ENCODE results near the gene PARD3.

PARD3 gene

GRCh38 chr10:34484164-34484563 lies 330.9 kb downstream of the PARD3 start:
- no peak for DNase-seq

DNA sequence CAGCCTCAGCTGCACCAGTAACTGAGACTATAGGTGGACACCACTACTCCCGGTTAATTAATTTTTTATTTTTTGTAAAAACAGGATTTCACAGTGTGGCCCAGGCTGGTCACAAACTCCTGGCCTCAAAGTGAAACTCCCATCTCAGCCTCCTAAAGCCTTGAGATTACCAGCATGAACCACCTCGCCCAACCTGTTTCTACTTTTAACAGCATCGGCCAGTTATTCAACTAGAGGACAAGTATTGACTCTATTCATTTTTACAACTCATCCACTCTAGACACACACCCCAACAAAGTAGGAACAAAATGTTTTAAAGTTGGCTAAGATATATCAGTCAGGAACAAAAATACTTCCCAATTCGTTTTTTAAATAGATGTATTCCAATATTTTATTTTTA lies 334.8 kb downstream of the PARD3 start:
- DNase-seq, result no peak

DNA sequence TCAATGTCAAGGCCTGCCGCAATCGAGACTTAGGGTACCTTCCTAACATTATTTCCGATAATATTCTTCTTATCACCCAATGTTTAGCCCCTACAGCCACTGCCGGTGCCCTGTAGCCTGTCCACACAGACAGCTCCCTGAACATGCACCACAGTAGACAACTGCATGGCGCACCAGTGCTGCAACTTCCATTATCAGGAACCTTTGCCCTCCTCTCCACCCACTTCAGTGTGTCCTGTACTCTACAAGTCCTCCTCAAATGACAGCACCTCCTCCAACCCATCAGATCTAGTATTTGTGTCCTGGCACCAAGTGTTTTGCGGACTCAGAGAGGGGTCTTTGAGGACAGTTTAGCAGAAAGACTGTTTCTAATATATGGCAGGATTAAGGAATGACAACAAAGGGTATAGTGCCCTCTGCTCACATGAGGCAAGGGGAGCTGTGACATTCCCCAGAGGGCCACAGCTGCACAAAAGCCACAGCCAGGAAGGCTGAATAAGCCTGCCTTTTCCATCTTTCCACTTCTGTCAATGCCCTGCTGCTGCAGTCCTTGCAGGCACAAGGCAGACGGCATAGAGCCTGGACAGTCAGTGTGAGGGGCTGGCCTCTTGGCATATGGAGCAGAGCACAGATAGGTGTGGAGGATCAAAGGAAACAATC lies 335.4 kb downstream of the PARD3 start:
- DNase-seq, result no peak

GRCh38 chr10:34477249-34477648 lies 337.8 kb downstream of the PARD3 start:
- no peak for DNase-seq

- no peak for DNase-seq
Observed at GRCh38 chr10:34476608-34477007, 338.5 kb downstream of the PARD3 start.

DNA sequence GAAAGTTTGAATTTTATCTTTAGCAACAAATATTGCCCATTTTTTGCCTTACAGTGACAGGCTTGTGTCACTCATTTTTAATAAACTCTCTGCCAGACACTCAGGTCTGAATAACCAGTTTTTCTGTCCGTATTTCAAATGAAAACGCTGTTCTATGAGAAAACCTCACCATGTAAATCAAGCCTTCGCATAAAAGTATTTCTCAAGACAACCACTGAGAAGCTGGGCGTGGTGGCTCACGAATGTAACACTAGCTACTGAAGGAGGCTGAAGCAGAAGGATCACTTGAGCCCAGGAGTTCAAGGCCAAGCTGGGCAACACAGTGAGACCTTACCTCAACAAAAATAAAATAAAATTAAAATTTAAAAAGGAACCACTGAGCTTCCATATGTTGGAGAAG lies 339.3 kb downstream of the PARD3 start:
- no peak for DNase-seq

- DNase-seq, result no peak
Observed at GRCh38 chr10:34475274-34475646, 339.8 kb downstream of the PARD3 start.

GRCh38 chr10:34474555-34475273 lies 340.4 kb downstream of the PARD3 start:
- DNase-seq, result no peak

DNA sequence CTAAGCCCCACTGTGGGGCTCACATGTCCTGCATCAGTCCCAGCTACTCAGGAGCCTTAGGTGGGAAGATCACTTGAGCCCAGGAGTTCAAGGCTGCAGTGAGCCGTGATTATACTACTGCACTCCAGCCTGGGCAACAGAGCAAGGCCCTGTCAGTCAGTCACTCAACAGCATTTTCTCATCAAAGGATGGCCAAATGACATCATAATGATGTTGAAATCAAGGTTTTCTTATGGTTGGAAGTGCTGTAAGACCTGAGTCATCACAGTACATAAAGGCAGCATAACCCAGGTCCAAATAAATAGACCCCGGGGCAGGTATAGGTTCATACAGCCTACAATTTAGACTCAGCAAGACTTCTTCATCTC lies 341.1 kb downstream of the PARD3 start:
- no peak for DNase-seq

GRCh38 chr10:34473174-34474008 lies 341.7 kb downstream of the PARD3 start:
- no peak for DNase-seq

GRCh38 chr10:34470307-34470706 lies 344.8 kb downstream of the PARD3 start:
- DNase-seq, result no peak

DNA sequence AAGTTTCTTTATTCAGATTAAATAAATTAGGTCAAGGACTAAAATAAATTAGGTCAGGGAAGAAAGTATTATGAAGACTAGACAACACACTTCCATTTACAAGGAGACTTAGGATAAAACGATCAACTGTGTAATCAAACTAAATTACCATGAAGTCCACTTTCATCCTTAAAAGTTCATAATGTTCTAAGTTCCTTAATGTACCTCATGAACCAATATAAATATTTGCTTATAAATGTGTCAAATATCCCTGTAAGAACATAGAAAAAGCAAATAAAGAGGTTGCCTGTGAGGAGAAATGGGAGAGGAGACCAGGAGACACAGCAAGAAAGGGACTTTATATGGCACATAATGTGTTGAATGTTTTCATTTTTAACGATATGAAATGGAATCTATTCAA lies 345.6 kb downstream of the PARD3 start:
- no peak for DNase-seq

GRCh38 chr10:34467902-34468301 lies 347.2 kb downstream of the PARD3 start:
- no peak for DNase-seq

DNA sequence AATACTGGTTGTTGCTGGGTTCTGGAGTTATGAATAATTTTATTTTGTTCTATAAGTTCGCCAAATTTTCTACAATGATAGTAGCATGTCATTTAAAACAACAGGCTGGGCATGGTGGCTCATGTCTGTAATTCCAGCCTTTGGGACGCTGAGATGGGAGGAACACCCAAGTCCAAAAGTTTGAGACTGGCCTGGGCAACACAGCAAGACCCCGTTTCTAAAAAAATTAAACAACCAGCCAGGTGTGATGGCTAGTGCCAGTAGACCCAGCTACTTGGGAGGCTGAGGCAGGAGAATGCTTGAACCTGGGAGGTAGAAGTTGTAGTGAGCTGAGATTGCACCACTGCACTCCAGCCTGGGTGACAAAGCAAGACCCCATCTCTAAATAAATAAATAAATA lies 347.7 kb downstream of the PARD3 start:
- DNase-seq, result no peak

DNA sequence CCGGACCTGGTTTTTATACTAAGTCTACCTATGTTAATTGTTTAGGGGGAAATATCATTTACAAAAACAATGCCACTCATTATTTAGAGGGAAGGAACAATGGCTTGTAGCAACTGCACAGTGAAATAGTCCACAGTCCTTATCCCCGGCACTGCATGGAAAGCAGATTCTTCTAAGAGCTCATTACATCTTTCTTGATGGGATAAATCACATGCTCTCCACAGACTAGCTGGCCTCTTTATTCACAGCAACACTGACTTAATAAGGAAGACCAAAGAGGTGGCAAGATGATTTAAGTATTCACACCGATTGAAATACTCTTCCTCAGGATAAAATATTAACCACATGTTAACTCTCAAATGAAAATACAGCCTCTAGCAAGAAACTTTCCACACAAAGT lies 349.4 kb downstream of the PARD3 start:
- no peak for DNase-seq

DNA sequence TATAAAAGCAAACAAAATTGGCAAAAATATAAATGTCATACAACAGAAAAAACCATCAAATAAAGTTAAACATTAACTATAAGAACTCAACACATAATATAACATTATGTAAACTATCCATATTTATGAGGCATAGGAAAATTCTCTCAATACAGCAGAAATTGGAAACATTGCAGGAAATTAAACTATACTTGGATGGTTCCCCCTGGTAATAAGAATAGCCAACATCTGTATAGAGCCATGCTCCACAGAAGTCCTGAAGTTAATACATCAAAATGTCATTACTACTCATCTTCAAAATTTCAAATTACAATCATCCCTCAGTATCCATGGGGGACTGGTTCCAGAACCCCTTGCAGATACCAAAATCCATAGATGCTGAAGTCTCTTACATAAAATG lies 350.5 kb downstream of the PARD3 start:
- no peak for DNase-seq

- no peak for DNase-seq
Observed at GRCh38 chr10:34464000-34464399, 351.1 kb downstream of the PARD3 start.

GRCh38 chr10:34462993-34463392 lies 352.1 kb downstream of the PARD3 start:
- DNase-seq, result no peak

GRCh38 chr10:34462056-34462455 lies 353.0 kb downstream of the PARD3 start:
- no peak for DNase-seq

DNA sequence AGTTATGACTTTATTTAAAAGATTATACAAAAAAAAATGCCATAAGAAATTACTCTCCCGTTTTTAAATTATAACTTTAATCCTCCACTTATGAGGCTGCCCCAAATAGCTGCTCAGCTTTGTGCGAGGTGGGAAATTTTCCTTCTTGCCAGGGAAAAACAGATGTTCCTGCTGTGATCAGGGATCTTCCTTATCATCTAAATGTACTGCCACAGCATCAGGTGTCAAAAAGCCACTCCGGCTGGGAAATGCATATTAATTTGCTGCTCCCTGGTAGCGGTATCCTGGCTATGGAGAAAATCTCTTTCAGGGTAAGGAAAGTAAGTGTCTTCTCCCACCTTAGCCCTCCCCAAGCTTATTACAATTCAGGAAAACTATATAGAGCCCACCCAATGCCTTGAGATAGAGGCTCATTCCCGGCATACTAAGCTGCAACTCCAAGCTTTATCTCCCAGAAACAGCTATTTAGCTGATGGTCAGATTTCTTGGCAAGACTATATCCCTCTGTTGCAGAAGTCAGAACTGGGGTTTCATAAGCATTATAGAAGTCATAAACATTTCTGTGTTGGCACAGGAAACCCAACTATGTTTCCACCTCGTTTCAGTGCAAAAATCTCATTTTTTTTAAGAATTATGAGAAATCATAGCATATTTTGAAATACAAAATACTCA lies 360.4 kb downstream of the PARD3 start:
- no peak for DNase-seq

GRCh38 chr10:34449836-34450235 lies 365.3 kb downstream of the PARD3 start:
- DNase-seq, result no peak

DNA sequence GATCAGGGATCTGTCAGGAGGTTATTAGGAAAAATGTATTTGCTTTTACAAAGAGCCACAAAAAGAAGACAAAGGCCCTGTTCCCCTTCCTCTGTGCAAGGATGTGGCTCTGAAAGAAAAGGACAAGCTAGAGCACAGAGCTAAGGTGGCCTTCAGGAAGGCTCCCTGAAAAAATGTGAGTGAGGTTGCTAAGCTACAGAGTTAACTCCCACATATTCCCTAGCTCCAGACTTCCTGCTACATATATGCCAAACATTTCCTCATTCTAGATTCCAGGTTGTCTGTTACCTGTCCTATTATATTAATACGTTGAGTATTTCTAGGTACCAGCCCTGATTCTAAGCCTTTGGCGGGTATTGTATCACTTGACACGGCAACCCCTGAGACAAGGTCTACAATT lies 369.0 kb downstream of the PARD3 start:
- no peak for DNase-seq

Measured in SHP77 treated with DMSO at 0.1 percent for 48 hours (cell line).